GM12878 (cell line): ENCODE results near the gene RNF168. TPM values are rescaled to one million over a fixed set of nuclear protein-coding genes. Genes with fewer than 3 reads are reported as not detected.

Experiments
- ATAC-seq: fragments of 200-7000 bp; cut with Tn5 transposase; 3 replicates; pipeline ENCODE4 v1.9.1; 2020; ENCODE audit warnings: mild to moderate bottlenecking, moderate library complexity
- BruUV-seq: library from RNA; stranded (reverse); fragments of 400-500 nt; replicated peaks from 2 replicates; lab custom pipeline; 2021; lab: Mats Ljungman, UMichigan
- CTCF ChIA-PET: fragments of 300-600 bp; sonication (Branson Sonifier 250); formaldehyde crosslinking; extraction: SDS; loops from one replicate; lab custom pipeline; 2021; ENCODE audit warnings: inconsistent platforms; lab: Yijun Ruan, JAX
- POLR2A ChIA-PET: fragments of 350-600 bp; formaldehyde crosslinking; extraction: SDS; loops from one replicate; lab custom pipeline; 2021; ENCODE audit warnings: inconsistent platforms; lab: Charles Lee
- RAD21 ChIA-PET: fragments of 300-600 bp; sonication (Branson Sonifier 250); formaldehyde crosslinking; loops from one replicate; lab custom pipeline; 2023; ENCODE audit warnings: antibody characterized with exemption; ENCODE audit not compliant: unreplicated experiment; lab: Charles Lee
- SMC1A ChIA-PET: fragments of 300-600 bp; sonication (Branson Sonifier 250); formaldehyde crosslinking; loops from one replicate; lab custom pipeline; 2023; ENCODE audit not compliant: unreplicated experiment, uncharacterized antibody; lab: Charles Lee
- DNase-seq: peaks from one replicate; pipeline ENCODE4 v3.0.0-alpha.2; 2011; ENCODE audit warnings: low read depth, low spot score
- FAIRE-seq: peaks from 3 replicates; lab custom pipeline; 2011; peaks lifted over from hg19 to GRCh38; lab: Jason Lieb, UNC
- H2AFZ ChIP-seq: 2 replicates; pipeline ENCODE4 v1.6.0; 2011; ENCODE audit warnings: low read depth, low read length, control low read depth; ENCODE audit not compliant: control insufficient read depth
- H3K27ac ChIP-seq: 2 replicates; pipeline ENCODE4 v1.5.1; 2011; ENCODE audit warnings: control low read depth; ENCODE audit not compliant: control insufficient read depth, insufficient read depth
- H3K27me3 ChIP-seq, 2 experiments: replicated peaks in 1 of 2; 2 replicates each; pipeline versions ENCODE4 v1.6.0 to v1.6.1; 2011; ENCODE audit warnings: low read length in 1 of 2; ENCODE audit not compliant: control insufficient read depth in 2 of 2, insufficient read depth in 2 of 2
- H3K36me3 ChIP-seq, 2 experiments: 2 replicates each; pipeline ENCODE4 v1.5.1; 2011; ENCODE audit warnings: low read length in 1 of 2; ENCODE audit not compliant: control insufficient read depth in 2 of 2, insufficient read depth in 2 of 2
- H3K4me1 ChIP-seq: 2 replicates; pipeline ENCODE4 v1.6.1; 2011; ENCODE audit warnings: mild to moderate bottlenecking, low read length, moderate library complexity, mixed read lengths; ENCODE audit not compliant: control insufficient read depth, insufficient read depth
- H3K4me2 ChIP-seq: 2 replicates; pipeline ENCODE4 v1.6.0; 2011; ENCODE audit warnings: control low read depth; ENCODE audit not compliant: control insufficient read depth, insufficient read depth
- H3K4me3 ChIP-seq: fragments of 200-600 bp; sonication (generic); 2 replicates; pipeline ENCODE4 v1.5.1; 2016
- H3K79me2 ChIP-seq: 2 replicates; pipeline ENCODE4 v1.6.0; 2011; ENCODE audit warnings: low read length; ENCODE audit not compliant: control insufficient read depth, insufficient read depth
- H3K9ac ChIP-seq: 2 replicates; pipeline ENCODE4 v1.8.0; 2011; ENCODE audit warnings: low read length, control low read depth, mixed read lengths; ENCODE audit not compliant: control insufficient read depth, insufficient read depth
- H3K9me3 ChIP-seq: replicated peaks from 3 replicates; pipeline ENCODE4 v1.5.1; 2011; ENCODE audit warnings: mild to moderate bottlenecking, low read length; ENCODE audit not compliant: control insufficient read depth, insufficient read depth
- H4K20me1 ChIP-seq: 2 replicates; pipeline ENCODE4 v1.6.0; 2011; ENCODE audit not compliant: control insufficient read depth, insufficient read depth
- BCL11A ChIP-seq: IDR thresholded peaks from 2 replicates; pipeline ENCODE4 v1.6.1; 2011; ENCODE audit warnings: low read depth, low read length
- DPF2 ChIP-seq: fragments of 450-650 bp; IDR thresholded peaks from 2 replicates; pipeline ENCODE4 v1.6.1; 2017; ENCODE audit warnings: mild to moderate bottlenecking
- FOXM1 ChIP-seq: IDR thresholded peaks from 2 replicates; pipeline ENCODE4 v1.6.1; 2012; ENCODE audit warnings: low read depth, mild to moderate bottlenecking, inconsistent platforms, low read length, moderate library complexity
- HCFC1 ChIP-seq: fragments of 150-350 bp; IDR thresholded peaks from 2 replicates; pipeline ENCODE4 v1.6.1; 2014; ENCODE audit warnings: low read length
- KDM1A ChIP-seq: fragments of 200-600 bp; sonication (generic); IDR thresholded peaks from 2 replicates; pipeline ENCODE4 v1.6.1; 2016; ENCODE audit warnings: borderline replicate concordance
- NFIC ChIP-seq: IDR thresholded peaks from 2 replicates; pipeline ENCODE4 v1.6.1; 2012; ENCODE audit warnings: low read depth, mild to moderate bottlenecking, inconsistent platforms, low read length, moderate library complexity
- NR2C2 ChIP-seq: IDR thresholded peaks from 2 replicates; pipeline ENCODE4 v1.6.1; 2011; ENCODE audit warnings: borderline replicate concordance, low read depth; ENCODE audit not compliant: control insufficient read depth, insufficient read length
- RFX5 ChIP-seq: IDR thresholded peaks from 2 replicates; pipeline ENCODE4 v1.6.1; 2011; ENCODE audit warnings: low read depth, low read length, improper control_type of control experiment
- SMC3 ChIP-seq: IDR thresholded peaks from 2 replicates; pipeline ENCODE4 v1.6.1; 2011; ENCODE audit warnings: low read length, improper control_type of control experiment, borderline replicate concordance
- TCF3 ChIP-seq: IDR thresholded peaks from 2 replicates; pipeline ENCODE4 v1.6.1; 2012; ENCODE audit warnings: low read depth, mild to moderate bottlenecking, low read length, borderline replicate concordance; ENCODE audit not compliant: insufficient read depth
- whole genome bisulfite sequencing: methylation state at CpG from one replicate; pipeline ENCODE4 v1.1.6; 2016; ENCODE audit warnings: low lambda C conversion rate; ENCODE audit not compliant: insufficient replicate concordance, insufficient coverage; ENCODE audit errors: missing lambda C conversion rate; 5-methylcytosine and 5-hydroxymethylcytosine counted together
- in situ Hi-C: fragments of 300-500 bp; cut with MboI; formaldehyde crosslinking; loops from 9 replicates; pipeline ENCODE4 v1.14.3; 2018; ENCODE audit warnings: mixed read lengths
- intact Hi-C: fragments of 100-400 bp; cut with micrococcal nuclease; formaldehyde crosslinking; loops from one replicate; pipeline ENCODE4 v1.14.2; 2022; ENCODE audit not compliant: unreplicated experiment
- polyA plus RNA-seq, 11 experiments: library from polyadenylated mRNA; depleted of rRNA in 4 of 11; unstranded in 6 of 11; stranded (reverse) in 5 of 11; fragments of >200 nt; fragmentation: Nextera tagmentation in 4 of 11; fragmentation: Illumina TruSeq in 1 of 11; extraction: Ambion mirVana in 4 of 11; extraction: Trizol in 1 of 11; gene quantifications; 1 replicate in 1 of 11; 2 replicates in 10 of 11; pipeline versions ENCODE4 v1.2.1 to v1.2.3, GENCODE V29; 2011 to 2016; ENCODE audit warnings: inconsistent platforms in 2 of 11, missing spikeins in 2 of 11, low read depth in 1 of 11
- total RNA-seq, 4 experiments: library from RNA; depleted of rRNA in 3 of 4; stranded (reverse); fragments of >200 nt in 3 of 4; fragmentation: Illumina TruSeq in 1 of 4; extraction: Trizol in 1 of 4; gene quantifications; 2 replicates each; pipeline versions ENCODE4 v1.2.1 to v1.2.3, GENCODE V29; 2013 to 2021
- TF ChIP-seq, protein P1 (sequence below): IDR thresholded peaks from 2 replicates; pipeline ENCODE4 v1.6.1; 2011; ENCODE audit warnings: low read depth, mild to moderate bottlenecking, low read length, moderate library complexity, borderline replicate concordance; ENCODE audit errors: extremely low read depth
- TF ChIP-seq, protein P2 (sequence below): fragments of 450-650 bp; IDR thresholded peaks from 2 replicates; pipeline ENCODE4 v1.6.1; 2018; ENCODE audit warnings: borderline replicate concordance, mild to moderate bottlenecking; ENCODE audit not compliant: partially characterized antibody
- TF ChIP-seq, protein P3 (sequence below), 3 experiments: IDR thresholded peaks in 2 of 3; conservative IDR thresholded peaks in 1 of 3; 2 replicates each; pipeline ENCODE4 v1.5.1; 2011; ENCODE audit warnings: low read depth in 3 of 3, low read length in 3 of 3, mild to moderate bottlenecking in 3 of 3, control low read depth in 2 of 3, moderate library complexity in 2 of 3, inconsistent platforms in 1 of 3, mixed read lengths in 1 of 3; ENCODE audit not compliant: control insufficient read depth in 2 of 3, insufficient read depth in 1 of 3; ENCODE audit errors: extremely low read depth in 1 of 3
- TF ChIP-seq, protein P4 (sequence below): fragments of 450-650 bp; IDR thresholded peaks from 2 replicates; pipeline ENCODE4 v1.6.1; 2017; ENCODE audit warnings: low read depth, mild to moderate bottlenecking, moderate library complexity

The RNF168 gene
- total and polyA plus RNA-seq, 10 of the 15 experiments (the other 5 are each of a cell fraction or from before 2014, with no cell fraction given), result 12.7 to 47.5 (median 24.8) TPM

DNA sequence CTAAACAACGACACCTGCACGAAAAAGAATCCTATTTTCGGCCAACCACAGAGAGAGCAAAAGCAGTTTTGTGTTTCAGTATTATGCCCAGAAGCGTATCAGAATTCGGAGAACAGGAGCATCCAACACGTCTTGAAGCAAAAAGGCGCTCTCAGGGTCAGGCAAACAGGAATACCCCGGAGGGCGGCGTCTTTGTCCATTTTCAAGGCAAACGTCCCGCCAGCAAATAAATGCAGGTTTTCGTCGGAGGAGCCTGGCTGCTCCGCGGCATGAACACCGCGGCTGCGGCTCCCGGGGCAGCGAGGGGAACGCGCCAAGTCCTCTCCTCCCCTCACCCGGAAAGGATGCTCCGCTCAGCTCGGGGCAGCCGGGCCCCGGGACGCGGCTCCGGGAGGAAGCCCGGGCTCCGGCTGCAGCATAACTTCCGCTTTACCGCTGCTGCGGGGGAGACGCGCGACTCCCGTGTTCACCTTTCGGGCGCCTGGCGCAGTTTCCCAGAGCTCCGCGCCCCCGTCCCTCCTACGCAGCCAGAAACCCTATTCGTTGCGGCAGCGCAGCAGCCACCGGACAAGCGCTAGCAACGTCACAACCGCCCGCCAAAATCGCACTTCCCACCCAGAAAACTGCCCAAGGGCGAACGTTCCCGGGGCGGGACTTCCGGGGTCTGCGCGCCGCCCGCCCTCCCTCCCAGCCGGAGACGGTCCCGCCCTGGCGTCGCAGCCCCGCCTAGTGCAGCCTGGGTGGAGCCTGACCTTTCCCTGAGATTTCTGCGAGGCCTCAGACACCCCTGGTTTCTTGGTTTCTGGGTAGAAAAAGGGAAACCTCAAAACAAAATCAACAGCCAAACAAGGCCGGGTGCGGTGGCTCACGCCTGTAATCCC lies at the start of gene RNF168 (continued):
- TF ChIP-seq KDM1A, result no peak
- TF ChIP-seq HCFC1, result peak; percentile 51; the same call in 1 of the 2 replicates
- TF ChIP-seq FOXM1, result no peak
- TF ChIP-seq TCF3, result peak; percentile 75
- TF ChIP-seq, protein P1, sequence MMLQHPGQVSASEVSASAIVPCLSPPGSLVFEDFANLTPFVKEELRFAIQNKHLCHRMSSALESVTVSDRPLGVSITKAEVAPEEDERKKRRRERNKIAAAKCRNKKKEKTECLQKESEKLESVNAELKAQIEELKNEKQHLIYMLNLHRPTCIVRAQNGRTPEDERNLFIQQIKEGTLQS, result no peak
- TF ChIP-seq, protein P2, sequence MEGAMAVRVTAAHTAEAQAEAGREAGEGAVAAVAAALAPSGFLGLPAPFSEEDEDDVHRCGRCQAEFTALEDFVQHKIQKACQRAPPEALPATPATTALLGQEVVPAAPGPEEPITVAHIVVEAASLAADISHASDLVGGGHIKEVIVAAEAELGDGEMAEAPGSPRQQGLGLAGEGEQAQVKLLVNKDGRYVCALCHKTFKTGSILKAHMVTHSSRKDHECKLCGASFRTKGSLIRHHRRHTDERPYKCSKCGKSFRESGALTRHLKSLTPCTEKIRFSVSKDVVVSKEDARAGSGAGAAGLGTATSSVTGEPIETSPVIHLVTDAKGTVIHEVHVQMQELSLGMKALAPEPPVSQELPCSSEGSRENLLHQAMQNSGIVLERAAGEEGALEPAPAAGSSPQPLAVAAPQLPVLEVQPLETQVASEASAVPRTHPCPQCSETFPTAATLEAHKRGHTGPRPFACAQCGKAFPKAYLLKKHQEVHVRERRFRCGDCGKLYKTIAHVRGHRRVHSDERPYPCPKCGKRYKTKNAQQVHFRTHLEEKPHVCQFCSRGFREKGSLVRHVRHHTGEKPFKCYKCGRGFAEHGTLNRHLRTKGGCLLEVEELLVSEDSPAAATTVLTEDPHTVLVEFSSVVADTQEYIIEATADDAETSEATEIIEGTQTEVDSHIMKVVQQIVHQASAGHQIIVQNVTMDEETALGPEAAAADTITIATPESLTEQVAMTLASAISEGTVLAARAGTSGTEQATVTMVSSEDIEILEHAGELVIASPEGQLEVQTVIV, result peak; percentile 55
- TF ChIP-seq RFX5, result no peak
- TF ChIP-seq, all 136 proteins: peak for 66

DNA sequence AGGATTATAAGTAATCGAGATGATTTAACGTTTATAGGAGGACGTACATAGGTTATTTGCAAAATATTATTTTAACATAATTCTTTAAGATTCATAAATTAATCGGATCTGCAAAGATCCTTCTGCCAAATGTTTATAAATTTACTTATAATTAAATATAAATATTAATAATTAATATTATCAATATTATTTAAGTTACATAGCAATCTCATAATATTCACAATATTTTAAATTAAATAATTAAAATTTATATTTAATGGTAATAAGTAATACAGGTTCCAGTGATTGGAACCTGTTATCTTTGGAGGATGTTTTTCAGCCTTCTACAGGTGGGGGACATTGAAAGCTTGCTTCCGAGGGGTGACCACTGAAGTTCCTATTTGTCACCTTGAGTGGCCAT lies 48.7 kb upstream of the RNF168 start:
- H3K4me2 ChIP-seq, result no peak overlapping the region
- in situ Hi-C loops (no loop called here), intact Hi-C loops (no loop called here)
- ChIA-PET RAD21 (no interaction called here), CTCF (no interaction called here), POLR2A (interaction anchor here (0.6 kb wide), 1 partner anchor 477 kb away, joined by 5 read pairs; no protein-coding TSS in a partner anchor), SMC1A (no interaction called here)
- no peak overlapping the region for H3K9ac ChIP-seq
- no peaks in the 10 kb centered on the region for H3K36me3 ChIP-seq
- no peak overlapping the region for H2AFZ ChIP-seq
- no TSS peak for BruUV-seq
- no peak for FAIRE-seq
- H3K79me2 ChIP-seq, result no peaks in the 10 kb centered on the region
- peaks cover 5% of the 10 kb centered on the region; the same call in 2 of the 3 replicates for H3K9me3 ChIP-seq
- no peak for ATAC-seq
- no peak overlapping the region for H3K27ac ChIP-seq
- no peaks in the 10 kb centered on the region for H4K20me1 ChIP-seq
- no peaks in the 10 kb centered on the region for H3K27me3 ChIP-seq
- peaks cover 8% of the 10 kb centered on the region for H3K4me1 ChIP-seq
- WGBS, result over 99% methylated on average over 5 of the region's 5 CpGs
- no peak for DNase-seq
- no peak overlapping the region for H3K4me3 ChIP-seq
- TF ChIP-seq, protein P3, sequence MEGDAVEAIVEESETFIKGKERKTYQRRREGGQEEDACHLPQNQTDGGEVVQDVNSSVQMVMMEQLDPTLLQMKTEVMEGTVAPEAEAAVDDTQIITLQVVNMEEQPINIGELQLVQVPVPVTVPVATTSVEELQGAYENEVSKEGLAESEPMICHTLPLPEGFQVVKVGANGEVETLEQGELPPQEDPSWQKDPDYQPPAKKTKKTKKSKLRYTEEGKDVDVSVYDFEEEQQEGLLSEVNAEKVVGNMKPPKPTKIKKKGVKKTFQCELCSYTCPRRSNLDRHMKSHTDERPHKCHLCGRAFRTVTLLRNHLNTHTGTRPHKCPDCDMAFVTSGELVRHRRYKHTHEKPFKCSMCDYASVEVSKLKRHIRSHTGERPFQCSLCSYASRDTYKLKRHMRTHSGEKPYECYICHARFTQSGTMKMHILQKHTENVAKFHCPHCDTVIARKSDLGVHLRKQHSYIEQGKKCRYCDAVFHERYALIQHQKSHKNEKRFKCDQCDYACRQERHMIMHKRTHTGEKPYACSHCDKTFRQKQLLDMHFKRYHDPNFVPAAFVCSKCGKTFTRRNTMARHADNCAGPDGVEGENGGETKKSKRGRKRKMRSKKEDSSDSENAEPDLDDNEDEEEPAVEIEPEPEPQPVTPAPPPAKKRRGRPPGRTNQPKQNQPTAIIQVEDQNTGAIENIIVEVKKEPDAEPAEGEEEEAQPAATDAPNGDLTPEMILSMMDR (IDR thresholded peaks at IDR 0.05 in 2 of 3, conservative IDR thresholded peaks at IDR 0.05 in 1 of 3; ENCODE audit: control insufficient read depth in 2 of 3, extremely low read depth in 1 of 3, insufficient read depth in 1 of 3, low read depth in 3 of 3, low read length in 3 of 3), result no peak
- TF ChIP-seq SMC3 (no peak), BCL11A (no peak), DPF2 (no peak), NR2C2 (no peak), NFIC (no peak)
- TF ChIP-seq, protein P4, sequence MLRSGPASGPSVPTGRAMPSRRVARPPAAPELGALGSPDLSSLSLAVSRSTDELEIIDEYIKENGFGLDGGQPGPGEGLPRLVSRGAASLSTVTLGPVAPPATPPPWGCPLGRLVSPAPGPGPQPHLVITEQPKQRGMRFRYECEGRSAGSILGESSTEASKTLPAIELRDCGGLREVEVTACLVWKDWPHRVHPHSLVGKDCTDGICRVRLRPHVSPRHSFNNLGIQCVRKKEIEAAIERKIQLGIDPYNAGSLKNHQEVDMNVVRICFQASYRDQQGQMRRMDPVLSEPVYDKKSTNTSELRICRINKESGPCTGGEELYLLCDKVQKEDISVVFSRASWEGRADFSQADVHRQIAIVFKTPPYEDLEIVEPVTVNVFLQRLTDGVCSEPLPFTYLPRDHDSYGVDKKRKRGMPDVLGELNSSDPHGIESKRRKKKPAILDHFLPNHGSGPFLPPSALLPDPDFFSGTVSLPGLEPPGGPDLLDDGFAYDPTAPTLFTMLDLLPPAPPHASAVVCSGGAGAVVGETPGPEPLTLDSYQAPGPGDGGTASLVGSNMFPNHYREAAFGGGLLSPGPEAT, result no peak
